A172 (cell line): Measurements from ENCODE around the gene ACOT13. TPM values are rescaled to one million over a fixed set of nuclear protein-coding genes. Genes with fewer than 3 reads are reported as not detected.
"Not testable (repeated sequence)": the region's sequence is repeated elsewhere in the genome, so short reads cannot be mapped to it uniquely, and the experiment has no call there.

Experiments used
- DNase-seq: peaks from one replicate; pipeline ENCODE4 v3.0.0-alpha.2; 2015; ENCODE audit warnings: low spot score
- total RNA-seq: library from RNA; depleted of rRNA; stranded (reverse); fragments of >200 nt; shearing (Covaris generic); gene quantifications from 2 replicates; pipeline ENCODE4 v1.2.3, GENCODE V29; 2014

The ACOT13 gene
- total RNA-seq, 1 experiment from 2014 or later = 10.2 TPM

- no peak for DNase-seq
Measured at GRCh38 chr6:24662236-24662635, 4.6 kb upstream of the ACOT13 start.

DNA sequence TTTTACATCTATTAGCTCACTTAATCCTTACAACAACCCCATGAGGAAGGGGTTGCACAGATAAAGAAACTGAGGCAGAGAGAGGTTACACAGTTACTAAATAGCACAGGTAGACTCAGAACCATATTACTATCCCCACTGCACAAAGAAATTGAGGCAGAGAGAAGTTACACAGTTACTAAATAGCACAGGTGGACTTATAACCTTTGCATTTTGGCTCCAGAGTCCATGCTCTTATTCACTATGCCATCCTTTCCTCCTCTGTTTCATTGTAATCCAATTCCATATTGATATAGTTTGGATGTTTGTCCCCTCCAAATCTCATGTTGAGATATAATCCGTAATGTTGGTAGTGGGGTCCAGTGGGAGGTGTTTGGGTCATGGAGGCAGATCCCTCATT, 3.7 kb upstream of the ACOT13 start:
- DNase-seq = no peak

DNA sequence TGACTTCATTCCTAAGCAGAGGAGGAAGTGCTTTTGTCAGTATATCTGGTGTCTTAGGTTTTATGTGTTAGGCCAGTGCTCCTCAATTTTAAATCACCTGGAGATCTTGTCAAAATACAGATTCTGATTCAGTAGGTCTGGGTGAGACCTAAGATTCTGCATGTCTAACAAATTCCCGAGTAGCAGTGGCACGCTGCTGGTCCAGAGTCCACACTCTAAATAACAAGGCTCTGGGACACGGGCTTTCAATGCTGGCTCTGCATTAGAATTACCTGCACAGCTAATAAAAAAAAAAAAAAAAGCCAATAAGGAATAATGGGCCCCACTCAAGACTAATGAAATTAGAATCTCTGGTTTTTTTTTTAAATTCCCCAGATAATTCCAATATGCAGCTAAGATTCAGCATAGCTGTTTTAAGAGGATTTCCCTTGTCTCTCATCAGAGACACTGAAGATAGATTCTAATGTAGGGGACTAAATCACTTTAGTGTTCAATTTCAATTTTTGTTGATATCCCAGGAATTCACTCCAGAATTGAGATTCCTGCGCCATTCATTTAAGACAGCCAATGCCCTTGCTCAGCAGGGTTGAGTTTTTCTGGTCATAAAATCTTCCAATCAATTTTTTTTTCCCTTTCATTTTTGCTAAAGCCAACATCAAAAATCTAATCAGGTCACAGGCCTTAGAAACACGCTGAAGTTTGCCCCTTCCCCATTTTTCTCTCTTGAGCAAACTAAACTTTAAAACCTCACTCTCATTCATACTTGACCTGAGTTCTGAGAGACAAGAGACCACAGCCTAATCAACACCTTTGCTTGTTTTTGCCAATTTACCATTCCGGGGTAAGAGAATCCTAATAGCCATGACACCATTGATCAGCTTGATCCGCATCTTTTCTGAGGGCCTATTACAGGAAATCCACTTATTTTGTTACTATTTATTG, 2.6 kb upstream of the ACOT13 start:
- DNase-seq = no peak

- DNase-seq = no peak
Measured at GRCh38 chr6:24666097-24666640, 708 bp upstream of the ACOT13 start.

DNA sequence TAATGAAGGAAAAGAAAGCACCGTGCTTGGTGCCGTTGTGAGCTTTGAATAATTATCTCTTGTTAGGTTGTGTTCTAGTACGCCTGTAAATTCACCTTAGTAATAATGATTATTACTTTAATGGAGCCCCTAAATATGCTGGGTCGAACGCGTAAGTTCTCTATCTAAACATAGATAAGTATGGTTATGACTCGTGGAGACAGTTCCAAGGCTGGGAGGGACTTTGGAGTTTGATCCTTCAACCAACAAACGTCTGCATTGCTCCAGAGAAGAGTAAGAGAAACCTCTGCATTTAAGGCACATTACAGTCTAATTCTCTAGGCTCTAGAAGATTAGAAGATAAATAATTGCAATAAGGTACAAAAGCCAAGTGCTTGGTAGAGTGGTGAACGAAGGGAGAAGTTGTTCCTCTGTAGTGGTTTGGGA, 514 bp downstream of the ACOT13 start:
- DNase-seq = peak; percentile 41

GRCh38 chr6:24668066-24668996, 1.5 kb downstream of the ACOT13 start:
- DNase-seq = not testable (repeated sequence)

DNA sequence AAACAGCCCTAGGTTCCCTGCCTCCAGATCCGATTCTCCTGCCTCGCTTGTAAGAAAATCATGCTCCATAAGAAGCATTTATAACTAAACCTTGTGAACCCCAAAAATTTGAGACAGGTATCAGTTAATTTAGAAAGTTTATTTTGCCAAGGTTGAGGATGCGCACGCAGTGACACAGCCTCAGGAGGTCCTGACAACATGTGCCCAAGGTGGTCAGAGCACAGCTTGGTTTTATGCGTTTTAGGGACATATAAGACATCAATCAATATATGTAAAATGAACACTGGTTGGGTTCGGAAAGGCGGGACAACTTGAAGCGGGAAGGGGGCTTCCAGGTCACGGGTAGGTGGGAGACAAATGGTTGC, 2.1 kb downstream of the ACOT13 start:
- no peak for DNase-seq

- not testable (repeated sequence) for DNase-seq
Measured at GRCh38 chr6:24670492-24670891, 3.6 kb downstream of the ACOT13 start.

GRCh38 chr6:24671077-24671476, 4.2 kb downstream of the ACOT13 start:
- DNase-seq = not testable (repeated sequence)

DNA sequence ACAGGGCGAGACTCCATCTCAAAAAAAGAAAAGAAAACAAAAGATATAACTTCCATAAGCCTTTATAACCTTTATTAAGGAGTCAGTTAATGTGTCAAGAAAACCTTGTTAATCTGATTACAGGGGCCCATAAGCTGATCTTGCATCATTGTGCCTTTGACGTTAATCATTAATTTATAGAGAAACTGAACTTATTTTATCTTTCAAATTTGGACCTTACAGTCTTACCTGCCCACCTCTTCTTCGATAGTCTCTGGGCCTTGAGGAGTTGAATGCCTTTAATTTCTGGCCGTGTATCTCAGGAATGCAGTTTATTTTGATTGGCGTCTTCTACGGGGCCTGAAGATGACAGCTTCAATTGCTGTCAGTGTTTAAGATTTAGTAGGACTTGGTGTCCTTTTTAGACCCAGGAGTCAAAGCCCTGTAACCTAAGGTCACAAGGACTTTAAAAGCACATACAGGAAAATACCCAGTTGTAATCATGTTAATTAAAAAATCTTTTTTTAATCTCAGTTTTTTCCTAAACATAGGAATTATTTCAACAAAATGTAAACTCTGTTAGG, 5.8 kb downstream of the ACOT13 start:
- DNase-seq = no peak

GRCh38 chr6:24673625-24674024, 6.7 kb downstream of the ACOT13 start:
- no peak for DNase-seq

DNA sequence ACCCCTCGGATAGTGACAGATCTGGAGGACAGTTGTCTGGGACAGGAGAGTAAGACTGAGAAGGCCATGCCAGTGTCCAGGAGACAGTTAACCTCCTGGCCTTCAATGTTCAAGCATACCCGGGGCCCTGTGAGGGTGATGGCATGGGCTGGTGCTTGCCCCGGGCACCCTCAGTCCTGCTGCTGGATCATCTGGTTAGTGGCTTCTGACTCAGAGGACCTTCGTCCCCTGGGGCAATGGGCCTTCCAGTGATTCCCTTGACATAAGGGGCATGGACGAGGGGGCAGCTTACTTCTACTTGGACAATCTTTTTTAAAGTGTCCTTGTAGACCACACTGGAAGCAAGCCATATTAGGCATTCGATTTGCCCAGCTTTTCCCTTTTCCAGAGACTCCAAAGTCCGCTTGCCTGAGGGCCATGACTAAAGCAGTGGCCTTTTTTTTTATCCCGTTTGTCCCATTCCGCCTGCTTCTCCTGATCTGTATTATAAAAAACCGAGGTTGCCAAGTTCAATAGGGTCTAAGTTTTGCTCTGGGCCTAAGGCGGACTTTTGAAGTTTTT, 12.0 kb downstream of the ACOT13 start:
- not testable (repeated sequence) for DNase-seq

GRCh38 chr6:24680582-24680981, 13.7 kb downstream of the ACOT13 start:
- DNase-seq = no peak

- DNase-seq = no peak
Measured at GRCh38 chr6:24683297-24684296, 16.7 kb downstream of the ACOT13 start.

GRCh38 chr6:24686408-24686807, 19.5 kb downstream of the ACOT13 start:
- DNase-seq = no peak

GRCh38 chr6:24686946-24687345, 20.1 kb downstream of the ACOT13 start:
- no peak for DNase-seq

DNA sequence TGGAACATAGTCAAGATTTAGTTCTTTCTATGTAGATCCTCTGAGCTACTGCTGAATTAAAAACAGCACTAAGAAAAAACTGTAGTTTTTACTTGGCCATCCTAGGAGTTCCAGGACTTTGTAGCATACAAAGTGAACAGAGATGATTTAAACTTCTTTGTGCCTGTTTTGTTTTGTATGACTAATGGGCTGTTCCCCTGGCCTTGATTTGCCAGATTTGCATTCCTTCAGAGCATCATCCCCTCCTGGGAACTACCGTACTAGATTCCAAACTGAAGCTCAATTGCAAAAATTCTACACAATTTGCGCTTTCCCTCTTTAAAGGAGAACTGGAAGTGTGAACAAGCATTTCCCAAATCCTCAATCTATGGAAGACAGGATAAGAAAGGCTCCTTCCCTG, 23.1 kb downstream of the ACOT13 start:
- DNase-seq = no peak

DNA sequence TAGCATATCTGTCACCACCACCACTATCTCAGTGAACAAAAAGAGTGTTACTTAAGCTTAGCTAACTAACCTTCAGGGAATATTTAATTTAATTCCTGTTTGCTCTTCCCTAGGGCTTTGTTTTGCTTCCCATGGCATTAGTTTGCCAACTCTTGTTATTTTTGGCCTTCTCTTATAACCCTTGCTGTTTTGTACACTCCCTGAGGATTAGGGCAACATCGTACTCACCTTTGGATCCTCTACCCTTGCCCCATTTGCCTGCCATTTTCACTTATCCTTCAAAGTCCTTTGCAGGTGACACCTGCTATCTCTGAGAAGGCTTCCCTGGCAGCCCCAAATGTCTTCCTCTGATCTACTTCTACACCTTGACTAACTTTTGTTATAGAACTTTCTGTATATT, 23.7 kb downstream of the ACOT13 start:
- DNase-seq = no peak

DNA sequence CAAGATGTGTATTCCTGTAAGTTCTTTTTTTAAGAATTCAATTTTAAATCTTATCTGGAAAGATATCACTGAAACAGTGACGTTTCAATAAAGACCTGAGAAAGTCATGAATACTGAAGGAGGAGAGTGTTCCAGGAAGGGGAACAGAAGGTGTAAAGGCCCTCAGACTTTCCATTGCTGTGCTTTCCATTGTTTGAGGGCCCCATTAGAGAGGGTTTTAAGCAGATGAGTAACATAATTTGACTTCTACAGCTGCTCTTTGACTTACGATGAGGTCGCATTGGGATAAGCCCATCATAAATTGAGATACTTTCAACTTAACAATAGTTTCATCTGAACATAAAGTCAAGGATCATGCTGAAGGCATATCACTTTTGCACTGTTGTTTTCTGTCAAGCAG, 24.7 kb downstream of the ACOT13 start:
- no peak for DNase-seq

DNA sequence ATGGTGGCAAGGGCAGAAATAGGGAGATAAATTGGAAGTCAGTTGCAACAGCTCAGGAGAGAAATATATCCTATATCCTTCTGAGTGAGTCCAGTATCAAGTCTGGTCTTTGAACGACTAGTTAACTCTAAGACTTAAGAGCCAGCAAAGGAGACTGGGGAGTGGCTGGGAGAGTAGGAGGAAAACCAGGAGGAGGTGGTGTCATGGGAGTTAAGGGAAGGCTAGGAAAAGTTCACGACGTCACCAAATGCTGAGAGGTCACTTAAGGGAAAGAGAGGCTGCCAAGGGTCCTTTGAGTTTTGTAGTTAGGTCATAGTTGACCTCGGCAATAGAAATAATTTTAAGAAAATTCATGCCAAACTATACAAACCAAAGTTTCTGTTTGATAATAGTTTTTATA, 25.1 kb downstream of the ACOT13 start:
- no peak for DNase-seq
